SK-N-SH treated with all-trans-retinoic acid at 6 μM for 48 hours (cell line): ENCODE measurements around the gene UQCRH.

ENCODE experiments used
- GLIS3 ChIP-seq: fragments of 250-450 bp; sonication (Bioruptor Pico); IDR thresholded peaks from 2 replicates; pipeline ENCODE4 v1.5.0; 2020; ENCODE audit warnings: mild to moderate bottlenecking, moderate library complexity
- OSR1 ChIP-seq: fragments of 250-450 bp; sonication (Bioruptor Pico); IDR thresholded peaks from 2 replicates; pipeline ENCODE4 v1.8.0; 2022; ENCODE audit warnings: moderate library complexity, mild to moderate bottlenecking, inconsistent platforms
- PPARA ChIP-seq: fragments of 250-450 bp; sonication (Bioruptor Pico); IDR thresholded peaks from 2 replicates; pipeline ENCODE4 v1.5.0; 2020; ENCODE audit warnings: mild to moderate bottlenecking, borderline replicate concordance
- RARB ChIP-seq: fragments of 250-450 bp; sonication (Bioruptor Pico); IDR thresholded peaks from 2 replicates; pipeline ENCODE4 v1.8.0; 2021; ENCODE audit warnings: mild to moderate bottlenecking, moderate library complexity
- TOX ChIP-seq: fragments of 250-450 bp; sonication (Bioruptor Pico); IDR thresholded peaks from 2 replicates; pipeline ENCODE4 v1.8.0; 2021; ENCODE audit warnings: mild to moderate bottlenecking, moderate library complexity, borderline replicate concordance
- ZFP3 ChIP-seq: fragments of 250-450 bp; sonication (Bioruptor Pico); IDR thresholded peaks from 2 replicates; pipeline ENCODE4 v1.5.0; 2020; ENCODE audit warnings: mild to moderate bottlenecking, moderate library complexity
- ZNF565 ChIP-seq: fragments of 450-650 bp; formaldehyde crosslinking; conservative IDR thresholded peaks from 2 replicates; pipeline ENCODE4 v1.5.0; 2020; ENCODE audit warnings: low read depth, mild to moderate bottlenecking, moderate library complexity
- ZNF70 ChIP-seq: fragments of 450-650 bp; formaldehyde crosslinking; IDR thresholded peaks from 2 replicates; pipeline ENCODE4 v1.5.0; 2020; ENCODE audit warnings: mild to moderate bottlenecking, moderate library complexity
- ZNF8 ChIP-seq: fragments of 450-650 bp; formaldehyde crosslinking; IDR thresholded peaks from 2 replicates; pipeline ENCODE4 v1.5.0; 2020; ENCODE audit warnings: mild to moderate bottlenecking, moderate library complexity
- TF ChIP-seq, protein P1 (sequence below): fragments of 250-450 bp; sonication (Bioruptor Pico); IDR thresholded peaks from 2 replicates; pipeline ENCODE4 v1.8.0; 2020; ENCODE audit warnings: mild to moderate bottlenecking, moderate library complexity, borderline replicate concordance
- TF ChIP-seq, protein P2 (sequence below): fragments of 250-450 bp; sonication (Bioruptor Pico); IDR thresholded peaks from 2 replicates; pipeline ENCODE4 v1.5.0; 2020; ENCODE audit warnings: mild to moderate bottlenecking, moderate library complexity
- TF ChIP-seq, protein P3 (sequence below): fragments of 250-450 bp; sonication (Bioruptor Pico); IDR thresholded peaks from 2 replicates; pipeline ENCODE4 v1.8.0; 2021; ENCODE audit warnings: low read depth, mild to moderate bottlenecking, moderate library complexity, borderline replicate concordance

DNA sequence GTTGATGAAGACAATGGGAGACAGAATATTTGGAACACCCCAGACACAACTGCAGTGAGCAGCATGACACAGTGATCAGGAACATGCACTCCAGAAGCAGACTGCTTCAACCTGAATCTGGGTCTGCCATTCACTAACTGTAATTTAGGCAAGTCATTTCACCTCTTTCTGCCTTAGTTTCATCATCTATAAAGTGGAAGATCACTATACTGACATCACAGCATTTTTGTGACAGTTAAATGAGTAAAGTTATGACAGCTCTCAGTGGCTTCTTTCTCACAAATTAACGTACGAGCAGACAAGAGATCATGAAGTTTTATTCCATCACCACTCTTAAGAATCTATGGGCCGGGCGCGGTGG, 14.4 kb upstream of the UQCRH start:
- no peak for TF ChIP-seq ZFP3
- TF ChIP-seq, protein P1, sequence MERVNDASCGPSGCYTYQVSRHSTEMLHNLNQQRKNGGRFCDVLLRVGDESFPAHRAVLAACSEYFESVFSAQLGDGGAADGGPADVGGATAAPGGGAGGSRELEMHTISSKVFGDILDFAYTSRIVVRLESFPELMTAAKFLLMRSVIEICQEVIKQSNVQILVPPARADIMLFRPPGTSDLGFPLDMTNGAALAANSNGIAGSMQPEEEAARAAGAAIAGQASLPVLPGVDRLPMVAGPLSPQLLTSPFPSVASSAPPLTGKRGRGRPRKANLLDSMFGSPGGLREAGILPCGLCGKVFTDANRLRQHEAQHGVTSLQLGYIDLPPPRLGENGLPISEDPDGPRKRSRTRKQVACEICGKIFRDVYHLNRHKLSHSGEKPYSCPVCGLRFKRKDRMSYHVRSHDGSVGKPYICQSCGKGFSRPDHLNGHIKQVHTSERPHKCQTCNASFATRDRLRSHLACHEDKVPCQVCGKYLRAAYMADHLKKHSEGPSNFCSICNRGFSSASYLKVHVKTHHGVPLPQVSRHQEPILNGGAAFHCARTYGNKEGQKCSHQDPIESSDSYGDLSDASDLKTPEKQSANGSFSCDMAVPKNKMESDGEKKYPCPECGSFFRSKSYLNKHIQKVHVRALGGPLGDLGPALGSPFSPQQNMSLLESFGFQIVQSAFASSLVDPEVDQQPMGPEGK (CRISPR knock-in tag): no peak
- TF ChIP-seq TOX (CRISPR knock-in tag): no peak
- TF ChIP-seq ZNF565 (CRISPR knock-in tag): no peak
- TF ChIP-seq PPARA (CRISPR knock-in tag): no peak
- no peak for TF ChIP-seq GLIS3 (CRISPR knock-in tag)
- TF ChIP-seq, protein P2, sequence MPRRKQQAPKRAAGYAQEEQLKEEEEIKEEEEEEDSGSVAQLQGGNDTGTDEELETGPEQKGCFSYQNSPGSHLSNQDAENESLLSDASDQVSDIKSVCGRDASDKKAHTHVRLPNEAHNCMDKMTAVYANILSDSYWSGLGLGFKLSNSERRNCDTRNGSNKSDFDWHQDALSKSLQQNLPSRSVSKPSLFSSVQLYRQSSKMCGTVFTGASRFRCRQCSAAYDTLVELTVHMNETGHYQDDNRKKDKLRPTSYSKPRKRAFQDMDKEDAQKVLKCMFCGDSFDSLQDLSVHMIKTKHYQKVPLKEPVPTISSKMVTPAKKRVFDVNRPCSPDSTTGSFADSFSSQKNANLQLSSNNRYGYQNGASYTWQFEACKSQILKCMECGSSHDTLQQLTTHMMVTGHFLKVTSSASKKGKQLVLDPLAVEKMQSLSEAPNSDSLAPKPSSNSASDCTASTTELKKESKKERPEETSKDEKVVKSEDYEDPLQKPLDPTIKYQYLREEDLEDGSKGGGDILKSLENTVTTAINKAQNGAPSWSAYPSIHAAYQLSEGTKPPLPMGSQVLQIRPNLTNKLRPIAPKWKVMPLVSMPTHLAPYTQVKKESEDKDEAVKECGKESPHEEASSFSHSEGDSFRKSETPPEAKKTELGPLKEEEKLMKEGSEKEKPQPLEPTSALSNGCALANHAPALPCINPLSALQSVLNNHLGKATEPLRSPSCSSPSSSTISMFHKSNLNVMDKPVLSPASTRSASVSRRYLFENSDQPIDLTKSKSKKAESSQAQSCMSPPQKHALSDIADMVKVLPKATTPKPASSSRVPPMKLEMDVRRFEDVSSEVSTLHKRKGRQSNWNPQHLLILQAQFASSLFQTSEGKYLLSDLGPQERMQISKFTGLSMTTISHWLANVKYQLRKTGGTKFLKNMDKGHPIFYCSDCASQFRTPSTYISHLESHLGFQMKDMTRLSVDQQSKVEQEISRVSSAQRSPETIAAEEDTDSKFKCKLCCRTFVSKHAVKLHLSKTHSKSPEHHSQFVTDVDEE (CRISPR knock-in tag): no peak
- TF ChIP-seq ZNF70: no peak
- no peak for TF ChIP-seq RARB
- no peak for TF ChIP-seq OSR1
- TF ChIP-seq, protein P3, sequence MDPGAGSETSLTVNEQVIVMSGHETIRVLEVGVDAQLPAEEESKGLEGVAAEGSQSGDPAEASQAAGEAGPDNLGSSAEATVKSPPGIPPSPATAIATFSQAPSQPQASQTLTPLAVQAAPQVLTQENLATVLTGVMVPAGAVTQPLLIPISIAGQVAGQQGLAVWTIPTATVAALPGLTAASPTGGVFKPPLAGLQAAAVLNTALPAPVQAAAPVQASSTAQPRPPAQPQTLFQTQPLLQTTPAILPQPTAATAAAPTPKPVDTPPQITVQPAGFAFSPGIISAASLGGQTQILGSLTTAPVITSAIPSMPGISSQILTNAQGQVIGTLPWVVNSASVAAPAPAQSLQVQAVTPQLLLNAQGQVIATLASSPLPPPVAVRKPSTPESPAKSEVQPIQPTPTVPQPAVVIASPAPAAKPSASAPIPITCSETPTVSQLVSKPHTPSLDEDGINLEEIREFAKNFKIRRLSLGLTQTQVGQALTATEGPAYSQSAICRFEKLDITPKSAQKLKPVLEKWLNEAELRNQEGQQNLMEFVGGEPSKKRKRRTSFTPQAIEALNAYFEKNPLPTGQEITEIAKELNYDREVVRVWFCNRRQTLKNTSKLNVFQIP (CRISPR knock-in tag): no peak
- TF ChIP-seq ZNF8 (CRISPR knock-in tag): no peak
